ENCODE data around the gene SNX11.
"Not testable (repeated sequence)": the region's sequence is repeated elsewhere in the genome, so short reads cannot be mapped to it uniquely, and the experiment has no call there.

SNX11 gene

GRCh38 chr17:48074322-48075081 is 33.1 kb upstream of the SNX11 start:
- TF ChIP-seq CTCF (conservative IDR thresholded peaks at IDR 0.05) (peak; percentile 92), ZFX (IDR thresholded peaks at IDR 0.05) (no peak)
- H3K27ac ChIP-seq = no peak overlapping the region

- not testable (repeated sequence) for H3K27ac ChIP-seq
Observed at GRCh38 chr17:48077152-48077551, 30.4 kb upstream of the SNX11 start.

DNA sequence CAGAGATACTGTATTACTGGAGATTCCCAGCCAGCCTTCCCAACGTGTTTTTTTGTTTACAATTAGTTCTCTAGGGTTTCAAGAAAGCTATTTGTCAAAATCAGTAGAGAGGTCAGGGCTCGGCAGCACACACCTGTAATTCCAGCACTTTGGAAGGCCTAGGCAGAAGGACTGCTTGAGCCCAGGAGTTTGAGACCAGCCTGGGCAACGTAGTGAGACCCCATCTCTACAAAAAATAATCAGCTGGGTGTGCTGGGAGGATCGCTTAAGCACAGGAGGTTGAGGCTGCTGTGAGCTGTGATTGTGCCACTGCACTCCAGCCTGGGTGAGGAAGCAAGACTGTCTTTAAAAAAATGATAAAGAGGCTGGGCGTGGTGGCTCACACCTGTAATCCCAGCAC is 25.7 kb upstream of the SNX11 start:
- TF ChIP-seq CTCF (conservative IDR thresholded peaks at IDR 0.05) = no peak
- no peak for TF ChIP-seq ZFX (IDR thresholded peaks at IDR 0.05)
- H3K27ac ChIP-seq = no peak overlapping the region

GRCh38 chr17:48084932-48085331 is 22.6 kb upstream of the SNX11 start:
- H3K27ac ChIP-seq = no peak overlapping the region
- TF ChIP-seq ZFX (IDR thresholded peaks at IDR 0.05) (no peak), CTCF (conservative IDR thresholded peaks at IDR 0.05) (no peak)

- TF ChIP-seq CTCF (conservative IDR thresholded peaks at IDR 0.05) (no peak), ZFX (IDR thresholded peaks at IDR 0.05) (no peak)
- H3K27ac ChIP-seq = peak overlapping the region; percentile 26; the same call in 1 of the 2 replicates
Observed at GRCh38 chr17:48093341-48094045, 14.1 kb upstream of the SNX11 start.

DNA sequence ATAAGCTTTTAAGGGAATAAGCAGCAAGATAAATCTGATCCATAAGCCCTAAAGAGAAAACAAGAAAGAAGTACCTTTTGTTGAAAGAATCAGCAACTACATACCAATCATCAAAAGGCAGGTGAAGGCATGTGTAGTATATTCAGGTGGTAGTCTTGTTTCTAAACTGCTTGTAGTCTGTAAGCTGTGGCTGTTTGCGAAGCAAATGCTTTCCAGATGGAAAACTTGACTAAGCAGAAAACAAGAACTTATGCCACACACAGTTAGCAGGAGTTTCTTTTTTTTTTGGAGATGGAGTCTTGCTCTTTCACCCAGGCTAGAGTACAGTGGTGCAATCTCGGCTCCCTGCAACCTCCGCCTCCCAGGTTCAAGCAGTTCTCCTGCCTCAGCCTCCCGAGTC is 12.0 kb upstream of the SNX11 start:
- H3K27ac ChIP-seq = no peak overlapping the region
- TF ChIP-seq ZFX (IDR thresholded peaks at IDR 0.05) (no peak), CTCF (conservative IDR thresholded peaks at IDR 0.05) (no peak)

- H3K27ac ChIP-seq = peak overlapping the region; percentile 96
- TF ChIP-seq CTCF (conservative IDR thresholded peaks at IDR 0.05) = no peak
- no peak for TF ChIP-seq ZFX (IDR thresholded peaks at IDR 0.05)
Observed at GRCh38 chr17:48100160-48100559, 7.4 kb upstream of the SNX11 start.

All from C4-2B (cell line).